ENCODE results near the gene FBXO4. TPM values are rescaled to one million over a fixed set of nuclear protein-coding genes. Genes with fewer than 3 reads are reported as not detected.
"Not testable (repeated sequence)": the region's sequence is repeated elsewhere in the genome, so short reads cannot be mapped to it uniquely, and the experiment has no call there.

FBXO4 gene
- total RNA-seq, 2 experiments from 2014 or later = 16.1 to 19.1 TPM

DNA sequence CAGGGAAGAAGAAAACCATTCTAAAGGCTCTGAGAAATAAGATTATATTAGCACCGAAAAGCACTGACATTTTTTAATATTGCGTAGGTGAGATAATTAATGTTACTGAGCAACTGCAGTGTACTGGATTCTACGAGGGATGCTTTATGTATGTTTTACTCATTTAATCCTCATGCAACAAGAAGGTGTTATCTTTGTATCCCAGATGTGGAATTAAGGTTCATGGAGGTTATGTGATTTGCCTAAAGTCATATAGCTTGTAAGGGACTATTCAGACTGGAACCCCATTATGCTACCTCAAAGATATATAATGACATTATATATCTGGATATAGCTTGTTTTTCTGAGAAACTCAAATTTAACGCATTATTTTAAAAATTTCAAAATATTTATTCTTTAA lies 2.5 kb downstream of the FBXO4 start:
- no peak overlapping the region for H3K4me3 Mint-ChIP-seq

DNA sequence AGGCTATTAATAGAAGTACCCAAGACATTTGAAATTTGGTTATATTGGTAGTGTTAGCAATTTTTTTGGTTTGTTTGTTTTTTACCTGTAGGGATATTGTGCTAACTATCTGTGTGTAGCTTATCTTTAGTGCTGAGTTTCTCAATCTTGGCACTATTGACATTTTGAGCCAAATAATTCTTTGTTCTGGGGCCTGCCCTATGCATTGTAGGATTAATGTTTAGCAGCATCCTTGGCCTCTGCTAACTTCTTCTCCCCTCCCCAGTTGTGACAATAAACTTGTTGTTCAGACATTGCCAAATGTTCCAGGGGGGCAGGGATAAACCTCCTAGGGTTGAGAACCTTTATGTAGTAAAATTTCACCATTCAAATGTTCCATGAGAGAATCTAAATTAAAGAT lies 4.0 kb downstream of the FBXO4 start:
- H3K27me3 Mint-ChIP-seq (ENCODE audit: low read depth) = no peaks in the 10 kb centered on the region
- no peak overlapping the region for H3K27ac Mint-ChIP-seq
- no peak for DNase-seq
- CTCF ChIA-PET = interaction anchor here (0.8 to 1.9 kb wide), 2 partner anchors 55 to 73 kb away, joined by 3 to 4 read pairs; no protein-coding TSS in a partner anchor
- no peaks in the 10 kb centered on the region for H3K9me3 Mint-ChIP-seq
- peaks cover 14% of the 10 kb centered on the region for H3K4me1 Mint-ChIP-seq (ENCODE audit: low read depth)
- peaks cover 23% of the 10 kb centered on the region for H3K36me3 Mint-ChIP-seq (ENCODE audit: low read depth)
- H3K4me3 Mint-ChIP-seq = no peak overlapping the region
- intact Hi-C loops (cut with micrococcal nuclease) = loop anchor here (5.0 to 10.0 kb wide), 4 partner anchors 128 to 1586 kb away; partner anchors contain the start of genes ANXA2R and C5orf34

More for the DNA sequence above, 2.5 kb downstream of the FBXO4 start:
- intact Hi-C loops (cut with micrococcal nuclease) = loop anchor here (5.0 to 10.0 kb wide), 4 partner anchors 130 to 1587 kb away; partner anchors contain the start of genes ANXA2R and C5orf34
- Mint-ChIP-seq H3K4me1 (ENCODE audit: low read depth) (peaks cover 18% of the 10 kb centered on the region), H3K27me3 (ENCODE audit: low read depth) (no peaks in the 10 kb centered on the region), H3K9me3 (no peaks in the 10 kb centered on the region), H3K27ac (no peak overlapping the region), H3K36me3 (ENCODE audit: low read depth) (peaks cover 22% of the 10 kb centered on the region)
- CTCF ChIA-PET = interaction anchor here (0.7 to 1.1 kb wide), 2 partner anchors 78 to 213 kb away, joined by 3 read pairs; no protein-coding TSS in a partner anchor
- no peak for DNase-seq

DNA sequence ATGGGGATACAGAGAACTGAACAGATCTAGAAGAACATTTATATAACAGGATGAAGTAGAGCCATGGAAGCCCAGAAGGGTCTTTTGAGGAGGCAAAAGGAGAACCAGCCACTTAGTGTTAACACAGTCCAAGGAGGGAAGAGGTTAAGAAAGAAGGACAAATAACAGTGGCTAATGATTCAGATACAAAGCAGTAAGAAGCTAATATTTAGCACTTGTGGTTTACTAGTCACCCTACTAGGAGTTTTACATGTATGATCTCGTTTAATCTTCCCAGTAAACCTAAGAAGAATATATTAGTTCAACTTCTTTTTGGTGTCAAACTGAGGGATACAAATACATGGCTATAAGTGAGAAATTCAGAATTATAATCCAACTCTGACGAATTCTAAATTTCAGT lies 7.7 kb downstream of the FBXO4 start:
- Mint-ChIP-seq H3K9me3 (no peaks in the 10 kb centered on the region), H3K27me3 (ENCODE audit: low read depth) (no peaks in the 10 kb centered on the region), H3K27ac (no peak overlapping the region), H3K4me1 (ENCODE audit: low read depth) (no peaks in the 10 kb centered on the region), H3K36me3 (ENCODE audit: low read depth) (peaks cover 26% of the 10 kb centered on the region), H3K4me3 (no peak overlapping the region)
- intact Hi-C loops (cut with micrococcal nuclease) = no loop called here
- DNase-seq = no peak
- CTCF ChIA-PET = no interaction called here

DNA sequence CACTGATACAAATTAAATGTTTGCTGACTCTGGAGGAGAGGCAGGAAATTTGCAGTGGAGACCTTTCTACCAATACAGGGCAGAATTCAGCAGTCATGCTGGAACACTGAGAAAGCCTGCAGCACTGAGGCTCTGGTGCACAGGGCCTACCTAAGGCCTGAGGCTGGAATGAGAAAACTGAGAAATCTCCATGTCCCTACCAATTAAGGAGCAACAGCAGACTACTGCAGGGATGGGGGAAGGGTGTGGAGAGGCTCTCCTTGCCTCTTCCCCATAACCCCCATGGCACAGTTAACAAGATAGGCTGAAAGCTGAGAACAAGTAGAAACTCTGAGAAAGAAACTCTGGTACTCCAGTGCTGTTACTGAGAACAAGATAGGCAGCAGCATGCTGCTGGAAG lies 10.5 kb downstream of the FBXO4 start:
- no peak overlapping the region for H3K27ac Mint-ChIP-seq
- H3K27me3 Mint-ChIP-seq (ENCODE audit: low read depth) = no peaks in the 10 kb centered on the region
- no peaks in the 10 kb centered on the region for H3K4me1 Mint-ChIP-seq (ENCODE audit: low read depth)
- CTCF ChIA-PET = no interaction called here
- intact Hi-C loops (cut with micrococcal nuclease) = no loop called here
- peaks cover 28% of the 10 kb centered on the region for H3K36me3 Mint-ChIP-seq (ENCODE audit: low read depth)
- H3K4me3 Mint-ChIP-seq = no peak overlapping the region
- DNase-seq = no peak
- no peaks in the 10 kb centered on the region for H3K9me3 Mint-ChIP-seq

DNA sequence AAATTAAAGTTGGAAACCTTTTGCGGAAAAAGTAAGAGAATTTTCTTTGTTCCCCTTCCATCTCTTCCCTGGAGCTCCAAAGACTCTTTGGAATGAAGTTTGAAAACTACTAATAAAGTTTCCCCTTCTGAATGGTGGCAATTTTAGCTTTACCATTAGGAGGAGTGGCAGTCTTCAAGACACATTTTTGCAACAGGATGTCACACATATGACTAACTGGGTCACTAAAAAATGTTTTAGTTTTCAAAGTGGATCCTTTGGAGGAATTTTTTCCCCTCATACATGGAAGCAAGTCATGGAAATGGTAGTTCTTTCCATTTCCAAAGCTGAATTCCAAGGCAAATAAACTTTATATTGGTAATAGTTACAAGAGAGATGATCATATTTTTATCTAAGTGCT lies 15.6 kb downstream of the FBXO4 start:
- CTCF ChIA-PET = no interaction called here
- no peak for DNase-seq

DNA sequence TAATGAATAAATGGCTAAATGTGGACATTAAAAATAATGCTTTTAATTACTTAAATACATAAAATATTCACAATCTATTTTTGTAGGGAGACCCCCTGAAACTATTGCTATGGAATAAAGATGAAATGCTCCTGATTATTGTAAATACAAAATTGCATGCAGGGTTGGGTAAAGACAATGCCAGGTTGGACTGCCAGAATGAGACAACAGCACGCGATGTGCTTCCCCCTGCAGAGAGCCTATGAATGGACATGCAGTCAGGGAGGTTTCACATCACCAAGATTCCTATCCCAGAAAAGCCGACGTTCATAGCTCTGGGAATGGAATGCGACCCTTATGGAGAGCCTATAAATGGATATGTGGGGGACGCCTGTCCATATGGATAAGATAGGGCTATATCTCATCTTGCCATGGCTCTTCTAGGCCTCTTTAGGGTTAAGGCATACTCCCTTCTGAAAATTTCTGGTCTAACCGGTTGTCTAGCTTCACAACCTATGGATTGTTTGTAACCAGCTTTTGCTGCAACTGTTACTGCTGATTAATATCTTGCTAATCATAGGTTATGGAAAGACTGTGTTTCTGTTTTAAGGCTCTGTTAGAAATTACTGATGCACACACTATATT lies 20.4 kb downstream of the FBXO4 start:
- CTCF ChIA-PET; H3K27ac Mint-ChIP-seq; DNase-seq; H3K36me3 Mint-ChIP-seq (ENCODE audit: low read depth); H3K4me3 Mint-ChIP-seq; intact Hi-C loops (cut with micrococcal nuclease); H3K27me3 Mint-ChIP-seq (ENCODE audit: low read depth); H3K4me1 Mint-ChIP-seq (ENCODE audit: low read depth): not testable (repeated sequence)
- peaks cover 14% of the 10 kb centered on the region for H3K9me3 Mint-ChIP-seq

More for the DNA sequence above, 15.6 kb downstream of the FBXO4 start:
- intact Hi-C loops (cut with micrococcal nuclease) = no loop called here
- H3K4me1 Mint-ChIP-seq (ENCODE audit: low read depth) = no peaks in the 10 kb centered on the region
- no peaks in the 10 kb centered on the region for H3K27me3 Mint-ChIP-seq (ENCODE audit: low read depth)
- no peaks in the 10 kb centered on the region for H3K9me3 Mint-ChIP-seq
- H3K4me3 Mint-ChIP-seq = no peak overlapping the region
- no peak overlapping the region for H3K27ac Mint-ChIP-seq
- peaks cover 12% of the 10 kb centered on the region for H3K36me3 Mint-ChIP-seq (ENCODE audit: low read depth)

DNA sequence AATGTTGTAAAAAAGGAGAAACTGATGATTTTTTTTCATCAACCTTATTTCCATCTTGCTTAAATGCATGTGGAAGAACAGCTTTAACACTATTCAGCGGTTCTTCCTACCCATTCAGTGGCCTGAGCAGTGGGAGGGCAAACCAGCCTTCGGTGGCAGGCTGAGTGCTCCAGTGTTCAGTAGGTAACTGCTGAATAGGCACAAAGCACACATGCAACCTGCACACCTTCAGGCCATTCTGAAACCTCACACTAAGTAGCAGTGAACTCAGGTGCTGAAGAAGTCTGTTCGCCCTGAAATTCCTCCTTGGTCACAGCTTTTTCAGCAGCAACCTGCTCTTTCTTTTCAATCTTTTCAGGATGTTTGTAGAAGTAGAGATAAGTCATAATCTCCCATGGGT lies 26.1 kb downstream of the FBXO4 start:
- Mint-ChIP-seq H3K9me3 (peaks cover 14% of the 10 kb centered on the region), H3K4me3 (no peak overlapping the region), H3K36me3 (ENCODE audit: low read depth) (no peaks in the 10 kb centered on the region), H3K4me1 (ENCODE audit: low read depth) (no peaks in the 10 kb centered on the region), H3K27ac (no peak overlapping the region), H3K27me3 (ENCODE audit: low read depth) (peaks cover 8% of the 10 kb centered on the region)
- intact Hi-C loops (cut with micrococcal nuclease) = no loop called here
- CTCF ChIA-PET = no interaction called here
- DNase-seq = no peak

DNA sequence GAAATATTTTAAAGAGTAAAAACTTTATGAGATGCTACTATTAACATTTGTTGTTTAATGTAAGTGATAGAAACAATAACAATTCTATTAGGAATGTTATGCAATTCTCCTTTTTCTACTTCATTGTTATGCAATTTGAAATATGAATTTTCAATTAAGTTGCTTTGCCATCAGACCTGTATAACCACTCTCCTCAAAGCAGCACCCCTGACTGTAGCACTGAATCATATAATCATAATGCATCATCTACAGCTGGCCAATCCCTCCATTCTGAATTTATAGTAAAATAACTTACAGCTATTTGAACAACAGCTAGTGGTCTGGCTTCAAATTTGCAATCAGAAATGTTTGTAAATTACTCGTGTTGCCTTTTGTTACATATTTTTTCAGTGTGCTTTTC lies 29.2 kb downstream of the FBXO4 start:
- peaks cover 2% of the 10 kb centered on the region for H3K36me3 Mint-ChIP-seq (ENCODE audit: low read depth)
- DNase-seq = no peak
- H3K27me3 Mint-ChIP-seq (ENCODE audit: low read depth) = peaks cover 5% of the 10 kb centered on the region
- intact Hi-C loops (cut with micrococcal nuclease) = no loop called here
- no peaks in the 10 kb centered on the region for H3K4me1 Mint-ChIP-seq (ENCODE audit: low read depth)
- H3K27ac Mint-ChIP-seq = no peak overlapping the region
- H3K9me3 Mint-ChIP-seq = peaks cover 10% of the 10 kb centered on the region
- no peak overlapping the region for H3K4me3 Mint-ChIP-seq
- CTCF ChIA-PET = no interaction called here

DNA sequence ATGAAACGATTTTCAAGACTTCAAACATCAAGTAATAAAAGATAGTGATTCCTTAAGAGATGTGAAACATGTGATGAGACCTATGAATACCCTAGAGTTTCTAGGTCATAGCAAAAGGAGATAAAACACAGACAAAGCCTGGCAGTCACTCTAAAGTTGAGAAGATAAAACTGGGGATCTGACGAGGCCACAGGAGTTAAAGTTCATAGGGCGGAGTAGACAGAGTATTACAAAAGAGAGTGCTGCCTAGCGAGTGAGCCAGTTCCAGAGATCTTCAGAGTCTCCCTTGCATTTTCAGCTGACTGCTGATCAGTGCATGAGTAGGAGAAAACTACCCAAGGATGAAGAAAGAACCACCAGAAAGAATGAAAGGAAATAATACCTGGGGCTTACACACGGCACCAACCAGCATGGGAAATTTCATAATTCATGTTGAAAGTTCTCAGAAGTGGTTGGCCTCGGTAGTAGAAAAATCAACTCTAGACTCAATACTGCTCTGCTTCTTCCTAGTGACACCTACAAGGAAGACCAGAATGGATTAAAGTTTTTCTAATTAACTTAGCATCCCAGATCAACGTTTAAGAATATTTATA lies 30.4 kb downstream of the FBXO4 start:
- DNase-seq = no peak
- Mint-ChIP-seq H3K4me3 (no peak overlapping the region), H3K4me1 (ENCODE audit: low read depth) (no peaks in the 10 kb centered on the region), H3K9me3 (peaks cover 11% of the 10 kb centered on the region), H3K36me3 (ENCODE audit: low read depth) (peaks cover 2% of the 10 kb centered on the region), H3K27ac (no peak overlapping the region), H3K27me3 (ENCODE audit: low read depth) (peaks cover 3% of the 10 kb centered on the region)
- intact Hi-C loops (cut with micrococcal nuclease) = no loop called here
- CTCF ChIA-PET = no interaction called here

DNA sequence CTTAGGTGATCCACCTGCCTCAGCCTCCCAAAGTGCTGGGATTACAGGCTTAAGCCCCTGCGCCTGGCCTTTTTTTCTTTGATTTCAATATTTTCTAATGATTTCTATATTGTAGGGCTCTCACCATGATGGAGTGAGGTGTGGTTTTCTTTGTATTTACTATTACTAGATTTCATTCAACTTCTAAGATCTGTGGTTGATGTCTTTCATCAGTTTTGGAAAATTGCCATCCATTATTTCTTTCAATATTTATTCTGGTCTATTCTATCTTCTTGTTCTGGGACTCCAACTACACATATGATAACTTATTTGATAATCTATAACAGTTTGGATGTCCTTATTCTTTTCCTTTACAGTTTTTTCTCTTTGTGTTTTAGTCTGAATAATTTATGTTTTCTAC lies 31.9 kb downstream of the FBXO4 start:
- Mint-ChIP-seq H3K9me3 (peaks cover 19% of the 10 kb centered on the region), H3K4me3 (no peak overlapping the region), H3K27ac (no peak overlapping the region), H3K36me3 (ENCODE audit: low read depth) (peaks cover 2% of the 10 kb centered on the region), H3K27me3 (ENCODE audit: low read depth) (no peaks in the 10 kb centered on the region), H3K4me1 (ENCODE audit: low read depth) (no peaks in the 10 kb centered on the region)
- intact Hi-C loops (cut with micrococcal nuclease) = no loop called here
- no peak for DNase-seq
- CTCF ChIA-PET = no interaction called here

DNA sequence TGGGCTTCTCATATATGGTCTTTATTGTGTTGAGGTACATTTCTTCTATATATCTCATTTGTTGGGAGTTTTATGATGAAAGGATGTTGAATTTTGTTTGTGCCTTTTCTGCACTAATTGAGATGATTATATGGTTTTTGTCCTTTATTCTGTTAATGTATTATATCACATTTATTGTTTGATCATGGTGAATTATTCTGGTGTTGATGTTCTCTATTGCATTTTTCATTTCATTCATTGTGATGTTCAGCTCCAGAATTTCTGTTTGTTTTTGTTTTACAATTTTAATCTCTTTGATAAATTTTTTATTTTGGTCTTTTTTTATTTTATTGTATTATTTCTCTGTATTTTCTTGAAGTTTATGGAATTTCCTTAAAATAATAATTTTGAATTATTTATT lies 35.4 kb downstream of the FBXO4 start:
- CTCF ChIA-PET = no interaction called here

DNA sequence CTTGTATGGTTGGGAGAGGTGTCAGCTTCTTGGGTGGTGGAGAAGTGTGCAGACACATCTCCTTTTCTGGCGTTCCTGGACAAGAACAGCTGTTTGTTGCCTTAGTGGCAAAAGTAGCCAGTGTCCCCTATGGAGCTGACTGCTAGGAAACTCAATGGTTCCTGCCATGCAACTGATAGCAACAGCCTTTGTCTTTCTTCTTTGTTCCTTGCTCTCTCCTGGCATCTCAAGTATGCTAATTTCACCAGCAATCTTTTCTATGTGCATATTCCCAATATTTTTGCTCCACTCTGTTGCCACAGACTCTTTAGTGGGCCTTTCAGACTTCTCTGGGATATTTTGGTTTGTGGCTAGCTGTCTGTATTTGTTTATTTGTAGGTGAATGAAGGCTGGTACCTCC lies 36.7 kb downstream of the FBXO4 start:
- H3K36me3 Mint-ChIP-seq (ENCODE audit: low read depth) = peaks cover 2% of the 10 kb centered on the region
- intact Hi-C loops (cut with micrococcal nuclease) = no loop called here
- CTCF ChIA-PET = no interaction called here
- DNase-seq = no peak
- peaks cover 11% of the 10 kb centered on the region for H3K27me3 Mint-ChIP-seq (ENCODE audit: low read depth)
- H3K4me3 Mint-ChIP-seq = no peak overlapping the region
- peaks cover 22% of the 10 kb centered on the region for H3K9me3 Mint-ChIP-seq
- H3K27ac Mint-ChIP-seq = no peak overlapping the region
- no peaks in the 10 kb centered on the region for H3K4me1 Mint-ChIP-seq (ENCODE audit: low read depth)

More for the DNA sequence above, 35.4 kb downstream of the FBXO4 start:
- Mint-ChIP-seq H3K27me3 (ENCODE audit: low read depth) (peaks cover 7% of the 10 kb centered on the region), H3K27ac (no peak overlapping the region), H3K4me1 (ENCODE audit: low read depth) (no peaks in the 10 kb centered on the region), H3K4me3 (no peak overlapping the region), H3K9me3 (peaks cover 22% of the 10 kb centered on the region), H3K36me3 (ENCODE audit: low read depth) (peaks cover 2% of the 10 kb centered on the region)
- no peak for DNase-seq
- intact Hi-C loops (cut with micrococcal nuclease) = no loop called here

DNA sequence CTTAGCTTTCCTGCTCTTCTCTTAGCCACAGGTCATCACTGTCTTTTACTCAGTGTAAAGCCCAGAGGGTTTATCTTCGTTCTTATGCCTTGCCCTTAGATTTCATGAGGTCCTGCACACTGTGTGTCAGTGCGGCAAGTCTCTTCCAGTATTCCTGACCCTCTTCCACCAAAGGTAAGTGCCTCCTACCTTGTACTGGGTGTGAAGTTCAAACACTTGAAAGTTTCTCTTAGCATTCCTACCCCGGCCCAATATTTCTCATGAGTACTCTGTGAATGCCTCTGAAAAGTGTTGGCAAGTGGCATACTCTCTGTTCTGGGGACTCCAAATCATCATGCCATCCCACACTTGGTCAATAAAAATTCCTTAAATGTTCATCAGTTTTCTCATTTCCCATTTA lies 37.4 kb downstream of the FBXO4 start:
- CTCF ChIA-PET = no interaction called here
- Mint-ChIP-seq H3K4me1 (ENCODE audit: low read depth) (no peaks in the 10 kb centered on the region), H3K36me3 (ENCODE audit: low read depth) (peaks cover 2% of the 10 kb centered on the region), H3K4me3 (no peak overlapping the region), H3K27me3 (ENCODE audit: low read depth) (peaks cover 11% of the 10 kb centered on the region), H3K9me3 (peaks cover 22% of the 10 kb centered on the region), H3K27ac (no peak overlapping the region)
- DNase-seq = no peak
- intact Hi-C loops (cut with micrococcal nuclease) = no loop called here

All from activated naive CD4-positive, alpha-beta T cell treated with anti-CD3 and anti-CD28 coated beads for 36 hours (primary cell).